GM10248 (cell line): ENCODE data around the gene NR2C2.

Source experiments
- CTCF ChIA-PET: fragments of 300-600 bp; sonication (Branson Sonifier 250); formaldehyde crosslinking; extraction: SDS; loops from one replicate; lab custom pipeline; 2021; ENCODE audit warnings: antibody characterized with exemption; lab: Yijun Ruan, JAX
- POLR2A ChIA-PET: fragments of 350-650 bp; sonication (Branson Sonifier 250); formaldehyde crosslinking; extraction: SDS; loops from one replicate; lab custom pipeline; 2020; ENCODE audit warnings: antibody characterized with exemption; lab: Yijun Ruan, JAX
- DNase-seq: peaks from one replicate; pipeline ENCODE4 v3.0.0; 2012; ENCODE audit errors: extremely low spot score
- CTCF ChIP-seq: IDR thresholded peaks from 2 replicates; pipeline ENCODE4 v1.5.1; 2012; ENCODE audit warnings: mild to moderate bottlenecking, low read depth; ENCODE audit errors: extremely low read depth, missing control alignments, control extremely low read depth

The NR2C2 gene

GRCh38 chr3:15049584-15049983 is 102.2 kb downstream of the NR2C2 start:
- ChIA-PET CTCF (interaction anchor here (0.7 to 4.0 kb wide), 8 partner anchors 15 to 269 kb away, joined by 3 to 26 read pairs (median 5); partner anchors contain the start of gene MRPS25), POLR2A (no interaction called here)

GRCh38 chr3:15050405-15051092 is 103.2 kb downstream of the NR2C2 start:
- peak; percentile 79 for DNase-seq
- ChIA-PET POLR2A (interaction anchor here (0.5 to 1.0 kb wide), 3 partner anchors 13 to 151 kb away, joined by 3 read pairs; partner anchors contain the start of gene MRPS25), CTCF (interaction anchor here (0.9 to 4.0 kb wide), 24 partner anchors 10 to 270 kb away, joined by 3 to 26 read pairs (median 6); partner anchors contain the start of genes MRPS25, NR2C2 and RBSN)
- no peak for TF ChIP-seq CTCF

More at GRCh38 chr3:15049584-15049983, 102.2 kb downstream of the NR2C2 start:
- no peak for DNase-seq
- no peak for TF ChIP-seq CTCF

- ChIA-PET POLR2A (interaction anchor here (1.0 kb wide), 1 partner anchor 14 kb away, joined by 3 read pairs; the partner anchor contains the start of gene MRPS25), CTCF (interaction anchor here (0.6 to 4.0 kb wide), 29 partner anchors 9 to 152 kb away, joined by 3 to 26 read pairs (median 6); partner anchors contain the start of genes MRPS25, NR2C2 and RBSN)
- TF ChIP-seq CTCF: peak; percentile 65
- DNase-seq: peak; percentile 72
Measured at GRCh38 chr3:15051531-15051930, 104.1 kb downstream of the NR2C2 start.

- ChIA-PET CTCF (interaction anchor here (0.7 to 4.0 kb wide), 16 partner anchors 12 to 86 kb away, joined by 3 to 26 read pairs (median 4); partner anchors contain the start of gene MRPS25), POLR2A (no interaction called here)
- no peak for DNase-seq
- TF ChIP-seq CTCF: no peak
Measured at GRCh38 chr3:15052335-15053242, 105.2 kb downstream of the NR2C2 start.

GRCh38 chr3:15053541-15053940 is 106.2 kb downstream of the NR2C2 start:
- no peak for DNase-seq
- POLR2A ChIA-PET: no interaction called here
- CTCF ChIA-PET: interaction anchor here (0.9 to 3.5 kb wide), 4 partner anchors 15 to 54 kb away, joined by 3 to 25 read pairs (median 7); no protein-coding TSS in a partner anchor
- TF ChIP-seq CTCF: no peak
